Measurements from ENCODE around the gene EPHA8.

EPHA8 gene

DNA sequence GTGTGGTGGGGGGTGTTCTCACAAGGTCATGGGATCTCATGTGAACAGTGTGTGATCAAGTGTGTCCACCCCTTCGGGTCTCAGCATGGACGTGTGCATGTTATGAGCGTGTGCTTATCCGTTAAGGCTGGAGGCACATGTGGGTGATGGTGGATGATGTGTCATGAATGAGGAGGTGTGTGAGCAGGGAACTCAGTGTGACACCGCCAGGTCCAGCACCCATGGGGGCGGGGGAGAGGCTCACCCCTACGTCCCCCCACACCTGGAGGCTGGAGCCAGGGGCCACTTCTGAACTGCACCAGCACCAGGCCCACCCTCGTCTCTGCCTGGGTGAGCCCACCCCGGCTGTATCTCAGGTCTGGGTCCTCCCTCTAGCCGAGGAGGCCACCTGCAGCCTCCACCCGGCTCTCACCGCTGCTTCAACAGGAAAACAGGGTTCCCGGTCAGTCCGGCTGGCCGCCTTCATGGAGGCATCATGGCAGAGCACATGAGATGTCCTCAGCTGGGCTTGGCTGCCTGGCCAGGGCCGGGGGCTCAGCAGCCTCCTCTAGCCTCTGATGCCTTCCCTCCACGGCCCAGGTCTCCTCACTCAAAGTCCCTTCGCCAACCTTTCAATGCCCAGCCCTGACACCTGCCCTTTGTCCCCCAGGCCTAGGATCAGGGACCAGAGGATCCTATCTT lies 38.9 kb downstream of the EPHA8 start:
- H3K4me3 ChIP-seq (ENCODE audit: low read depth, low read length) = no peak overlapping the region
- TF ChIP-seq, protein P1, sequence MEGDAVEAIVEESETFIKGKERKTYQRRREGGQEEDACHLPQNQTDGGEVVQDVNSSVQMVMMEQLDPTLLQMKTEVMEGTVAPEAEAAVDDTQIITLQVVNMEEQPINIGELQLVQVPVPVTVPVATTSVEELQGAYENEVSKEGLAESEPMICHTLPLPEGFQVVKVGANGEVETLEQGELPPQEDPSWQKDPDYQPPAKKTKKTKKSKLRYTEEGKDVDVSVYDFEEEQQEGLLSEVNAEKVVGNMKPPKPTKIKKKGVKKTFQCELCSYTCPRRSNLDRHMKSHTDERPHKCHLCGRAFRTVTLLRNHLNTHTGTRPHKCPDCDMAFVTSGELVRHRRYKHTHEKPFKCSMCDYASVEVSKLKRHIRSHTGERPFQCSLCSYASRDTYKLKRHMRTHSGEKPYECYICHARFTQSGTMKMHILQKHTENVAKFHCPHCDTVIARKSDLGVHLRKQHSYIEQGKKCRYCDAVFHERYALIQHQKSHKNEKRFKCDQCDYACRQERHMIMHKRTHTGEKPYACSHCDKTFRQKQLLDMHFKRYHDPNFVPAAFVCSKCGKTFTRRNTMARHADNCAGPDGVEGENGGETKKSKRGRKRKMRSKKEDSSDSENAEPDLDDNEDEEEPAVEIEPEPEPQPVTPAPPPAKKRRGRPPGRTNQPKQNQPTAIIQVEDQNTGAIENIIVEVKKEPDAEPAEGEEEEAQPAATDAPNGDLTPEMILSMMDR (IDR thresholded peaks at IDR 0.05; ENCODE audit: borderline replicate concordance, insufficient read depth, low read depth, low read length) = no peak

DNA sequence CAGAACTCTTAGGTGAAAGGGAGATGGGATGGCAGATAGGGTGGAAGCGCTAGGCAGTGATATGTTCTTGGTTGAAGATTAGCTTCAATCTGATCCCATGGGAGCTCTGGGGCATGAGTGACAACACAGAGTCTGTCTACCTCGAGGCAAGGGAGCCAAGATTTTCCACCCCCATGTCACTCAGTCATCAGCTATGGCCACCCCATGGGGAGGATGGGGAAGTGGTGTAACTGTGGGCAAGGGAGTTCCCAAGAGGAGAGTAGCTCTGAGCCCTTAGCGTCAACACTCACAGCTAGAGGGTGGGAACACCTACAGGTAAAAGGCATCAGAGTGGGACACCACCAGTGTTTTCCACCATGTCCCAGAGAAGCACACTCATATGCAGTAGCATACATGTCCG lies 42.9 kb downstream of the EPHA8 start:
- no peak overlapping the region for H3K4me3 ChIP-seq (ENCODE audit: low read depth, low read length)

DNA sequence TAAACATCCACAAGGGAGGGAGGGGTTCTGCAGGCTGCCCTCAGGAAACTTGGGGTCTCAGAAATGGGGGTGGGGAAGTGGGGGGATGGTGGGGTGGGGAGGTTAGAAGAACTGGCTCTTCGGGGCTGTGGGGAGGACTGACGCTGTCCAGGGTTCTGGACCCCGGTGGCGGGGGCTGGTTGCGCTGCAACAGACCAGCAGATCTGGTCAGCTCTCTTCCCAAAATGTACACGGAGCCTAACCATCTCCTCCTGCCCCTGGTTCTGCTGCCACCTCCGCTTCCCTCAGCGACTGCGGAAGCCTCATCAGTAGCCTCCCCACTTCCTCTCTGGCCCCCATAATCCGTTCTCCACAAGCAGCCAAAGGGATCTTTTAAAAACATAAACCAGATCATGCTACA lies 43.9 kb downstream of the EPHA8 start:
- TF ChIP-seq, protein P1 (IDR thresholded peaks at IDR 0.05; ENCODE audit: borderline replicate concordance, insufficient read depth, low read depth, low read length) = no peak
- no peak overlapping the region for H3K4me3 ChIP-seq (ENCODE audit: low read depth, low read length)

More for the DNA sequence above, 42.9 kb downstream of the EPHA8 start:
- TF ChIP-seq, protein P1 (IDR thresholded peaks at IDR 0.05; ENCODE audit: borderline replicate concordance, insufficient read depth, low read depth, low read length) = no peak

DNA sequence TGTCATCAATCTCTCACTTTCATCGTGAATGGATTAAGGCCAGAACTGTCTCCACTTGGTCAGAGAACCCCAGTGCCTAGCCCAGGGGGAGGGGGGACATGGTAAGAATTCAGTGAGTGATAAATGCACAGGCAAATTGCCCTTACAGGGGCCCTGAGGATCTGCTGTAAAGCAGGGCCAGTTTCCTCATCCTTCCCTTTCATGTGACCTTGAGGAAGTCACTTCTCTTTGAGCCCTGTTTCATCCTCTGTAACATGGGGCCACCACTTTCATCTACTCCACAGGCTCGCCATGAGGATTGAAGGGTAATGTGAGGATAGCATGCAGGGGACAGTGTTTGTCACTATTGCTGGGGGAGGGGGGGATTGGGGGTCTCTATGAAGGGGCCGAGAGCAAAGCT lies 45.1 kb downstream of the EPHA8 start:
- TF ChIP-seq, protein P1 (IDR thresholded peaks at IDR 0.05; ENCODE audit: borderline replicate concordance, insufficient read depth, low read depth, low read length) = no peak
- H3K4me3 ChIP-seq (ENCODE audit: low read depth, low read length) = no peak overlapping the region

DNA sequence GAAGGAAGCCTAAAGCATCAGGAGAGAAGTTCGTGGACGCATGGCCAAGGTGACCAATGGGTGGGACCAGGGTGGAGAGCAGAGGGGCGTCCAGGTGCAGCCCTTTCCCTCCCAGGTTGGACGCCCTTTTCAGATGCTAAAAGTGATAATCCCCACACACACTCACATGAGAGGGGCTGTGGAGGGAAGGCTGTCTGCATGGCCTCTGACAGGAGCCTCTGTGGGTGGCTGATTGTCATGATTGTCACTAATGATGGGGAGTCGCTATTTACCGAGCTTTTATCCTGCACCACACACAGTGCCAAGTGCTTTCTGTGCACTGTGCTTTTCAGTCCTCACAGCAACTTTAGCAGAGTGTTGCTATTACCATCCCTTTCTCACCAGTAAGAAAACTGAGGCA lies 46.0 kb downstream of the EPHA8 start:
- no peak overlapping the region for H3K4me3 ChIP-seq (ENCODE audit: low read depth, low read length)
- TF ChIP-seq, protein P1 (IDR thresholded peaks at IDR 0.05; ENCODE audit: borderline replicate concordance, insufficient read depth, low read depth, low read length) = no peak

DNA sequence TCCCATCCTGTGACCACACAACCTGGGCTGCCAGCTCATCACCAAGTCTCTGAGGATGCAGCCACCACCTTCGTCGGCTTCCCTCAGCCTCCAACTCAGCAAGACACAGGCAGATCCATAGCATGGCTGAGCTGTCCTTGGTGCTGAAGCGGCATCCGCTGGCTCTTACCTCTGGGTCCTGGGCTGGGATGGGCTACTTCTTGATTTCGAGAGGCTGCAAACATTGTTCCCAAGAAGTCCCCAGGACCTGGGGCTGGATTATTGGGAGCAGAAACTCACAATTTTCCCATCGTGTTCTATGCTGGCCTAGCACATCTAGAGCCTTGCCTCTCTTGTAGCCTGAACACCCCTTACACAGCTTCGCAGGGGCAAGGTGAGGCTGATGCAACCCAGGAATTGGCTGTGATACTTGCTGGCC lies 48.2 kb downstream of the EPHA8 start:
- TF ChIP-seq, protein P1 (IDR thresholded peaks at IDR 0.05; ENCODE audit: borderline replicate concordance, insufficient read depth, low read depth, low read length) = no peak
- no peak overlapping the region for H3K4me3 ChIP-seq (ENCODE audit: low read depth, low read length)

Measured in GM12875 (cell line).